HUES64 (cell line): Measurements from ENCODE around the gene TMEM221.
A peak's percentile ranks its signal among the peaks of the same experiment; 100 is the strongest.

Source experiments
- H3K27ac ChIP-seq: 2 replicates; pipeline ENCODE4 v1.7.0; 2013; ENCODE audit warnings: low read depth, low read length, inconsistent platforms
- H3K27me3 ChIP-seq: 2 replicates; pipeline ENCODE4 v1.6.1; 2013; ENCODE audit warnings: mild to moderate bottlenecking, low read length; ENCODE audit not compliant: insufficient read depth
- H3K36me3 ChIP-seq: 2 replicates; pipeline ENCODE4 v1.6.1; 2013; ENCODE audit warnings: mild to moderate bottlenecking, low read length; ENCODE audit not compliant: insufficient read depth
- H3K4me1 ChIP-seq: 2 replicates; pipeline ENCODE4 v1.6.1; 2013; ENCODE audit warnings: mild to moderate bottlenecking, low read length, moderate library complexity; ENCODE audit not compliant: insufficient read depth
- H3K4me3 ChIP-seq: 2 replicates; pipeline ENCODE4 v1.5.1; 2013; ENCODE audit warnings: mild to moderate bottlenecking, low read length, moderate library complexity
- H3K9ac ChIP-seq: 2 replicates; pipeline ENCODE4 v1.6.1; 2013; ENCODE audit warnings: mild to moderate bottlenecking, low read depth, low read length
- H3K9me3 ChIP-seq: 2 replicates; pipeline ENCODE4 v1.6.1; 2013; ENCODE audit warnings: low read depth, low read length; ENCODE audit not compliant: insufficient read depth
- WGBS: fragments of 150-250, 120-280 bp; methylation state at CpG from one replicate; pipeline ENCODE4 v1.1.7; 2013; ENCODE audit warnings: missing lambda C conversion rate; 5-methylcytosine and 5-hydroxymethylcytosine counted together

The TMEM221 gene

GRCh38 chr19:17414097-17414496, 34.4 kb downstream of the TMEM221 start:
- Histone ChIP-seq H3K4me1 (peaks cover 16% of the 10 kb centered on the region), H3K4me3 (no peak overlapping the region), H3K9ac (no peak overlapping the region), H3K36me3 (no peaks in the 10 kb centered on the region), H3K9me3 (no peaks in the 10 kb centered on the region), H3K27ac (no peak overlapping the region; the same call in 1 of the 2 replicates), H3K27me3 (no peaks in the 10 kb centered on the region; the same call in 1 of the 2 replicates)
- WGBS, result 91% methylated on average over 8 of the region's 8 CpGs

GRCh38 chr19:17411801-17412200, 36.7 kb downstream of the TMEM221 start:
- Histone ChIP-seq H3K4me1 (peaks cover 15% of the 10 kb centered on the region), H3K27me3 (no peaks in the 10 kb centered on the region; the same call in 1 of the 2 replicates), H3K27ac (no peak overlapping the region), H3K9ac (no peak overlapping the region), H3K36me3 (no peaks in the 10 kb centered on the region), H3K9me3 (no peaks in the 10 kb centered on the region), H3K4me3 (no peak overlapping the region)
- WGBS, result 81% methylated on average over 11 of the region's 11 CpGs

GRCh38 chr19:17409990-17410389, 38.5 kb downstream of the TMEM221 start:
- Histone ChIP-seq H3K9ac (no peak overlapping the region), H3K27ac (no peak overlapping the region), H3K36me3 (no peaks in the 10 kb centered on the region), H3K4me3 (no peak overlapping the region), H3K27me3 (no peaks in the 10 kb centered on the region), H3K9me3 (no peaks in the 10 kb centered on the region), H3K4me1 (peaks cover 18% of the 10 kb centered on the region)
- WGBS, result 94% methylated on average over 9 of the region's 9 CpGs

- Histone ChIP-seq H3K27me3 (no peaks in the 10 kb centered on the region), H3K4me3 (no peak overlapping the region), H3K9ac (no peak overlapping the region), H3K9me3 (no peaks in the 10 kb centered on the region), H3K36me3 (peaks cover 8% of the 10 kb centered on the region), H3K4me1 (peaks cover 22% of the 10 kb centered on the region), H3K27ac (peak overlapping the region; percentile 30; the same call in 1 of the 2 replicates)
- WGBS, result 84% methylated on average over 2 of the region's 2 CpGs
These were observed 41.6 kb downstream of the TMEM221 start for GRCh38 chr19:17406887-17407196.

GRCh38 chr19:17406046-17406886, 42.2 kb downstream of the TMEM221 start:
- Histone ChIP-seq H3K9ac (no peak overlapping the region), H3K4me1 (peaks cover 22% of the 10 kb centered on the region), H3K36me3 (peaks cover 8% of the 10 kb centered on the region), H3K9me3 (no peaks in the 10 kb centered on the region), H3K27me3 (no peaks in the 10 kb centered on the region), H3K4me3 (no peak overlapping the region), H3K27ac (peak overlapping the region; percentile 87; the same call in 1 of the 2 replicates)
- WGBS, result 95% methylated on average over 10 of the region's 10 CpGs

- 86% methylated on average over 18 of the region's 18 CpGs for WGBS
- peaks cover 10% of the 10 kb centered on the region for H3K36me3 ChIP-seq
- peaks cover 22% of the 10 kb centered on the region for H3K4me1 ChIP-seq
- H3K9ac ChIP-seq, result peak within 1 kb of the TSS; percentile 77
- peak within 1 kb of the TSS; percentile 76 for H3K4me3 ChIP-seq
- no peaks in the 10 kb centered on the region for H3K9me3 ChIP-seq
- no peaks in the 10 kb centered on the region for H3K27me3 ChIP-seq
- H3K27ac ChIP-seq, result peak within 1 kb of the TSS; percentile 87
These were observed 43.0 kb downstream of the TMEM221 start, which contains the start of gene BST2 for GRCh38 chr19:17405250-17406045. Gene BST2 (minus strand): TSS chr19:17405630. CDS start chr19:17405575, 55 bp downstream.

GRCh38 chr19:17404621-17405249, 43.7 kb downstream of the TMEM221 start:
- peak overlapping the region; percentile 77 for H3K9ac ChIP-seq
- H3K9me3 ChIP-seq, result no peaks in the 10 kb centered on the region
- H3K27me3 ChIP-seq, result no peaks in the 10 kb centered on the region
- peak overlapping the region; percentile 76 for H3K4me3 ChIP-seq
- peak overlapping the region; percentile 87 for H3K27ac ChIP-seq
- WGBS, result 85% methylated on average over 7 of the region's 7 CpGs
- peaks cover 17% of the 10 kb centered on the region for H3K36me3 ChIP-seq
- peaks cover 22% of the 10 kb centered on the region for H3K4me1 ChIP-seq

GRCh38 chr19:17404015-17404414, 44.5 kb downstream of the TMEM221 start:
- Histone ChIP-seq H3K9ac (peak overlapping the region; percentile 77), H3K4me1 (peaks cover 22% of the 10 kb centered on the region), H3K36me3 (peaks cover 17% of the 10 kb centered on the region), H3K4me3 (peak overlapping the region; percentile 76), H3K27me3 (no peaks in the 10 kb centered on the region), H3K27ac (peak overlapping the region; percentile 87), H3K9me3 (no peaks in the 10 kb centered on the region)
- 14% methylated on average over 5 of the region's 6 CpGs for WGBS

- Histone ChIP-seq H3K27me3 (no peaks in the 10 kb centered on the region), H3K4me3 (peak overlapping the region; percentile 76), H3K27ac (peak overlapping the region; percentile 87), H3K36me3 (peaks cover 23% of the 10 kb centered on the region), H3K9me3 (no peaks in the 10 kb centered on the region), H3K4me1 (peaks cover 22% of the 10 kb centered on the region), H3K9ac (peak overlapping the region; percentile 63; the same call in 1 of the 2 replicates)
- WGBS, result 26% methylated on average over 29 of the region's 36 CpGs
These were observed 45.2 kb downstream of the TMEM221 start for GRCh38 chr19:17402982-17403855.

- WGBS, result 92% methylated on average over 6 of the region's 6 CpGs
- Histone ChIP-seq H3K9ac (no peak overlapping the region), H3K4me3 (no peak overlapping the region), H3K4me1 (peaks cover 17% of the 10 kb centered on the region), H3K36me3 (peaks cover 25% of the 10 kb centered on the region), H3K27me3 (no peaks in the 10 kb centered on the region), H3K27ac (no peak overlapping the region), H3K9me3 (no peaks in the 10 kb centered on the region)
These were observed 46.8 kb downstream of the TMEM221 start for GRCh38 chr19:17401628-17402027.
